GM18502 (cell line): ENCODE data around the gene ARHGAP42.

Experiments
- ATAC-seq: cut with Tn5 transposase; IDR thresholded peaks from one replicate; pipeline ENCODE4 v1.9.1; 2021; ENCODE audit warnings: mild to moderate bottlenecking; ENCODE audit not compliant: unreplicated experiment, poor library complexity

The ARHGAP42 gene

GRCh38 chr11:100681064-100681502 lies 6.0 kb upstream of the ARHGAP42 start:
- ATAC-seq = peak; percentile 99

- ATAC-seq = no peak
Measured at GRCh38 chr11:100682247-100682969, 4.7 kb upstream of the ARHGAP42 start.

GRCh38 chr11:100683126-100683525 lies 4.0 kb upstream of the ARHGAP42 start:
- ATAC-seq = no peak

GRCh38 chr11:100684101-100685065 lies 2.7 kb upstream of the ARHGAP42 start:
- peak; percentile 35 for ATAC-seq

DNA sequence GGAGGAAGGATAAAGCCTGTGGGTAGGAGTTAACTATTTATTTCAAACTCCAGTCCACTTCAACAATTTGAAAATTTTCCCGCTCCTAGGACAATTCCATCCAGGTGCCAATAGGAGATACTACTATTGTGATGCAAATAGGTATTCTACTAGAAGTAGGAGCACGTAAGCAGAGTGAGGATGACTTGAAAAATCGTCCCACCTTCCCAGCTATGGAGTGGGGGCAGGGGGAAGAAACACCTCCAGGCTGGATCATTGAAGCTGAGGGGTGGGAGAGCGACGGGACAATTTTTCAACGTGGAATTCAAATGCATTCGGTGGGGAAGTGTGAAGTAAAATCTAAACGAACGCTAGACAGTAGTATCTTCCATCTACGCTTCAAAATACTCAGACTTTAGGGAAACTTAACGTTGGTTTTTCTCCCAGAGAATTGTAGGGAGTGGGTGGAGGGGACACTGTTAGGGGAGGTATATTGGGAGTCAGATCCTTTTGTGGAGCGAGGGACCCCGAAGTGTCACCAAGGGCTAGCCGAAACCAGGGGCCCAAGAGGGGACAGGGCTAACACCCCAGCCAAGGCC lies 523 bp upstream of the ARHGAP42 start:
- no peak for ATAC-seq

- peak; percentile 77 for ATAC-seq
Measured at GRCh38 chr11:100687630-100688395, 725 bp downstream of the ARHGAP42 start.

GRCh38 chr11:100689141-100689540 lies 2.1 kb downstream of the ARHGAP42 start:
- no peak for ATAC-seq

- ATAC-seq = no peak
Measured at GRCh38 chr11:100691896-100692653, 5.0 kb downstream of the ARHGAP42 start.

- ATAC-seq = no peak
Measured at GRCh38 chr11:100695911-100696310, 8.8 kb downstream of the ARHGAP42 start.

- no peak for ATAC-seq
Measured at GRCh38 chr11:100703139-100703538, 16.1 kb downstream of the ARHGAP42 start.

DNA sequence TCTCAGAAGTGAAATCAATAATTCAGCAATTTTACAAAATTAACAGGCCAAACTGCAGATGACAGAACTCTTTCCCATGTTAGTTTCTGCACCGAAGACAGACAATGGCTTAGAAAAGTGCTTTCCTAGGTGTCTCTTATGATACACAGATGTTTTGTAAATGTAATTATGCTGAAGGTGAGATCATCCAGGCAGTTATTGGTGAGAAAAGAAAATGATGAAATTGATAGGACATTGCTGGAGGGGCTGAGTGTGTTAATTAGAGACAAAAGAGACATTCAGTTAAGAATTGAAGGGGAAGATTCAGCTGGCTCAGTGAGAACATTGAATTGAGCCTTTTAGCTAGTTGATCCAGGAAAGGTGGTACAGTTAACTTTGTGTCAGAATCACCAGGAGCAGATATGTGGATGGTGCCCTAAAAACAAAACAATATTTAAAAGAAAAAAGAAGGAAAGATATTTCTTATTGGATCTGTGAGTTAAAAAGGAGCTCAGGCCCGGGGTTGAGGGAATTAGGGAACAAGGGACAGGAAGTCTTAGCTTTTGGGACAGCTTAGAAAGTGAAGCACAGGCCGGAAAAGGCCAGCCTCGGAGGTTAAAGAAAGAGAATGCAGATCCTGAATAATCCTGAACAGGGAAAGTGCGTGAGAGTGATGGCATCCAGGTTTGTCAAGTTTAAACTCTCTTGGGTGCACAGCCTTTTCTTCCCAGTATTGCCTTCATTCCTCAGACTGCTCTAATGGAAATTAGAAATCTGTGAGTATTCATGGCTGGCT lies 16.9 kb downstream of the ARHGAP42 start:
- no peak for ATAC-seq

GRCh38 chr11:100705447-100705846 lies 18.4 kb downstream of the ARHGAP42 start:
- peak; percentile 51 for ATAC-seq

DNA sequence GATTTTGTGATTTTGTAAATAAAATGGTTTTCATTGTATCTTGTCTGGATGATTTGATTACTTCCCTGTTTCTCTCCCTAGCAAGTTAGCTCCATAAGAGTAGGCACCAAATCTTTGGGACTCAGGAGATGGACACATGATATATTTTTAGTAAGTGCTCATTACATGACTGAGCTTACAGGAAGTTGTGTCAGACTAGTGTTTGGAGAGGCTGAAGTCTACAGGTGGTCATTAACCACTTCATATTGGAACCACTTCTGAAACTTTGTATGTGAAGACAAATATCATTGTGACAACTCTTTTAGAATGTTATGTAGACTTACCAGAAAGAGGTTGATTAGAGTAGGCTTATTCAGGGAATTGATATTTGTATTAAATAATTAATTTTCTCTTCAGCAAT lies 19.1 kb downstream of the ARHGAP42 start:
- peak; percentile 59 for ATAC-seq

DNA sequence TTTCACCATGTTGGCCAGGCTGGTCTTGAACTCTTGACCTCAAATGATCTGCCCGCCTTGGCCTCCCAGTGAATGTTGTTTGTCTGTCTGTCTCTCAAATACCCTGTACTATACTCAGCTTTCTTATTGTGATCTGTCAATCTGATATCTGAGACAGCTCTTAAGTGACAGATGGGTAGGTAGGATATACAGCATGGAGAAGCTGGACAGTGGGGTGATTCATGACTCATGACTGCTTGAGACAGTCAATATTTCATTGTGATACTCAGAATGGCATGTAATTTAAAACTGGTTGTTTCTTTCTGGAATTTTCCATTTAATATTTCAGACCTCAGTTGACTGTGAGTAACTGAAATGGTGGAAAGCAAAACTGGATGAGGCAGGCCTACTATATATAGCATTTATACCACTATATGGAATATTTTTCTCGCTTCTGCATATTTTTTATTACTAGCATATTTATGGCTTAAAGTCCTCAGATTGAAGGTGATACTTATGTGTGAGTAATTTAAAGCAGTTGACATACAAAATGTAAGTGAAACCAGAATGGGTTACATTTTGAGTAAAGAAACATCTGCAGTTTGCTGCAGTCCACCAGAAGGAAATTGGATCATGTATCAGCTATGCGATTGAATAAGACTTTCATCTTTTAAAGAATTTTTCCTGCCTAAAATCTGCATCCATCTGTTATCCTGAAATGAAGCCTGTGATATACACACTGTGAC lies 22.3 kb downstream of the ARHGAP42 start:
- peak; percentile 78 for ATAC-seq

- no peak for ATAC-seq
Measured at GRCh38 chr11:100711984-100712383, 24.9 kb downstream of the ARHGAP42 start.

GRCh38 chr11:100712583-100712982 lies 25.5 kb downstream of the ARHGAP42 start:
- ATAC-seq = no peak

DNA sequence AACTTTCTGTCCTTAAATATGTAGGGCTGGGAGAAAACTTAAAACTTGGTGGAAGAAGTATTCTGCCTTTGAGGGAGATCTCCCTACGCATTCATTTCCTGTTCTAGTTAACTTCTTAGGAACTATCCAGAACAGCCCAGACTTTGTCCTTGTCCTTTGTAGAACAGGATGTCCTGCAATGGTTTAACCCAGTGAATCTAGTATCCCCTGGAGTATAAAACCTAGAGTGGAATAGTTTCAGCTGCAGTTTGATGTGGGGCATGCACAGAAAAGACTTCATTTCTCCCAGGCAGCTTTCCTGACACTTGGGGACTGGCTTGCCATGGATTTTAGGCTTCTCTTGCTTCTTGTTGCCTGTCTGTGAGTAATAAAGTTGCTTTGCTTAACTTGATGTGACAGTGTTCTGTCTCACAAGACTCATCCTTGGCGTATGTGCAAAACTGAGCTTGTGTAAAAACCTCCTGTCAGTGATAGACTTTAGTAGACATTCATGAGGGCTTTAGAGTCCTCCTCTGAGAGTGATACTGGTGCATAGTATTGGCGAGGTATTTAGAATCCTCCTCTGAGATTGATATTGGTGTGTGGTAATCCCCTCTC lies 28.2 kb downstream of the ARHGAP42 start:
- ATAC-seq = no peak

- no peak for ATAC-seq
Measured at GRCh38 chr11:100716838-100717237, 29.8 kb downstream of the ARHGAP42 start.
